H1 (cell line): ENCODE measurements around the gene JPH3.

Source experiments
- CBX5 ChIP-seq: fragments of 300-800, 300-1000 bp; sonication (generic); IDR thresholded peaks from 2 replicates; pipeline ENCODE4 v1.7.1; 2016; ENCODE audit warnings: antibody characterized with exemption, low read length, low read depth
- CTCF ChIP-seq, 3 experiments: IDR thresholded peaks; 1 replicate in 2 of 3; 2 replicates in 1 of 3; pipeline versions ENCODE4 v1.5.1 to v1.6.1; 2011; ENCODE audit warnings: low read length in 3 of 3, mild to moderate bottlenecking in 3 of 3, inconsistent platforms in 2 of 3, low read depth in 1 of 3, moderate library complexity in 1 of 3; ENCODE audit not compliant: insufficient read depth in 1 of 3; ENCODE audit errors: control extremely low read depth in 1 of 3
- EP300 ChIP-seq, 2 experiments: IDR thresholded peaks; 1 replicate in 1 of 2; 2 replicates in 1 of 2; pipeline ENCODE4 v1.6.1; 2011 to 2012; ENCODE audit warnings: low read depth in 2 of 2, low read length in 2 of 2, mild to moderate bottlenecking in 2 of 2, borderline replicate concordance in 1 of 2, inconsistent platforms in 1 of 2, moderate library complexity in 1 of 2
- SP4 ChIP-seq: IDR thresholded peaks from 2 replicates; pipeline ENCODE4 v1.6.1; 2012; ENCODE audit warnings: low read length, inconsistent platforms

DNA sequence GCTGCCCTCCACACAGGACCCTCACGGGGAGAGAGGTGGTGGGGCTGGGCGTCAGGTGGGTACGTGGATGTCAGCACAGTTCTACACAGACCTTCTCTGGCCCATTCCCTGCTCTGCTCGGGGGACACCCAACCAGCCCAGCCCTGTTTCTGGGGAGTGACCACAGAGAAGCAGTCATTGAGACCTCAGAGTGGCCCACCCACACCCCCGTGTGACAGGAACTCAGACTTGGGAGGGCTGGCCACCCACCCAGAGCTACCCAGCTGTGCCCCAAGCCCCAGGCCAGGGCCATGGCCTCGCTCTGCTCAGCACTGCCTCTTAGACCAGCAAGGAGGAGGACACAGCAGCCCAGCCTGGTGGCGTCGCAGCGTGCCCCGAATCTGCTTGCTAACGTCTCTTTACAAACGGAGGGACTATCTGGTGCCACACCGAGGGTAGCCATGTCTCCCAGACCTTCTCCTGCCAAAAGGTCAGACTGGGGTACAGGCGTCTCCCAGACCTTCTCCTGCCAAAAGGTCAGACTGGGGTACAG is 85.8 kb downstream of the JPH3 start:
- no peak for TF ChIP-seq CTCF (IDR thresholded peaks at IDR 0.05; ENCODE audit: control extremely low read depth in 1 of 3, insufficient read depth in 1 of 3, low read depth in 1 of 3, low read length in 3 of 3)
- TF ChIP-seq SP4: no peak
- no peak for TF ChIP-seq EP300 (IDR thresholded peaks at IDR 0.05; ENCODE audit: borderline replicate concordance in 1 of 2, low read depth in 2 of 2, low read length in 2 of 2)
- TF ChIP-seq CBX5: no peak
